Subcutaneous abdominal adipose tissue (tissue), 5 donors: ENCODE data around the gene SERAC1.

Experiments
- H3K27ac ChIP-seq: one replicate; pipeline ENCODE4 v1.7.0; 2013; ENCODE audit warnings: low read depth, mild to moderate bottlenecking, inconsistent platforms, low read length, moderate library complexity
- H3K27me3 ChIP-seq, 5 donors: one replicate each; pipeline ENCODE4 v1.7.0; 2013; ENCODE audit warnings: low read length in 5 of 5, inconsistent platforms in 1 of 5; ENCODE audit not compliant: control insufficient read depth in 5 of 5, insufficient read depth in 4 of 5
- H3K36me3 ChIP-seq, 5 donors: one replicate each; pipeline ENCODE4 v1.7.0; 2013; ENCODE audit warnings: low read length in 5 of 5; ENCODE audit not compliant: control insufficient read depth in 5 of 5, insufficient read depth in 5 of 5
- H3K4me1 ChIP-seq, 5 donors: one replicate each; pipeline ENCODE4 v1.7.0; 2013; ENCODE audit warnings: low read length in 5 of 5, mild to moderate bottlenecking in 3 of 5, moderate library complexity in 1 of 5; ENCODE audit not compliant: control insufficient read depth in 5 of 5, insufficient read depth in 5 of 5
- H3K4me3 ChIP-seq, 5 donors: one replicate each; pipeline ENCODE4 v1.7.0; 2013; ENCODE audit warnings: low read length in 5 of 5, low read depth in 1 of 5
- H3K9ac ChIP-seq, 5 donors: one replicate each; pipeline ENCODE4 v1.7.0; 2013; ENCODE audit warnings: low read length in 5 of 5, mild to moderate bottlenecking in 4 of 5, moderate library complexity in 3 of 5
- H3K9me3 ChIP-seq, 5 donors: one replicate each; pipeline ENCODE4 v1.7.0; 2013; ENCODE audit warnings: low read length in 5 of 5; ENCODE audit not compliant: control insufficient read depth in 5 of 5
- donor health status: healthy.
- donor health status: healthy.
- donor health status: healthy.
- donor health status: healthy.
- donor health status: healthy.

SERAC1 gene

GRCh38 chr6:158083455-158084325 is 84.4 kb downstream of the SERAC1 start:
- Histone ChIP-seq H3K9ac (no peak overlapping the region), H3K36me3 (peaks cover 0 to 21% (median 10%) of the 10 kb centered on the region in 5 donors), H3K4me3 (no peak overlapping the region), H3K27ac (no peak overlapping the region), H3K27me3 (no peaks in the 10 kb centered on the region), H3K9me3 (no peaks in the 10 kb centered on the region), H3K4me1 (no peaks in the 10 kb centered on the region)

GRCh38 chr6:158081657-158081935 is 86.5 kb downstream of the SERAC1 start:
- Histone ChIP-seq H3K4me3 (no peak overlapping the region), H3K36me3 (peaks cover 0 to 21% (median 14%) of the 10 kb centered on the region in 5 donors), H3K27me3 (no peaks in the 10 kb centered on the region)

GRCh38 chr6:158080849-158081656 is 87.0 kb downstream of the SERAC1 start:
- H3K4me1 ChIP-seq = no peaks in the 10 kb centered on the region
- H3K4me3 ChIP-seq = no peak overlapping the region
- H3K27ac ChIP-seq = no peak overlapping the region
- H3K9ac ChIP-seq = no peak overlapping the region
- no peaks in the 10 kb centered on the region for H3K9me3 ChIP-seq
- no peaks in the 10 kb centered on the region for H3K27me3 ChIP-seq
- peaks cover 0 to 21% (median 14%) of the 10 kb centered on the region in 5 donors for H3K36me3 ChIP-seq

More at GRCh38 chr6:158081657-158081935, 86.5 kb downstream of the SERAC1 start:
- Histone ChIP-seq H3K4me1 (no peaks in the 10 kb centered on the region), H3K27ac (no peak overlapping the region), H3K9ac (no peak overlapping the region), H3K9me3 (no peaks in the 10 kb centered on the region)

GRCh38 chr6:158078320-158078719 is 89.7 kb downstream of the SERAC1 start:
- no peak overlapping the region for H3K27ac ChIP-seq
- H3K27me3 ChIP-seq = peaks cover 0 to 3% (median 0%) of the 10 kb centered on the region in 5 donors
- no peak overlapping the region for H3K4me3 ChIP-seq
- H3K4me1 ChIP-seq = no peaks in the 10 kb centered on the region
- H3K9ac ChIP-seq = no peak overlapping the region
- H3K9me3 ChIP-seq = no peaks in the 10 kb centered on the region
- H3K36me3 ChIP-seq = peaks cover 0 to 8% (median 6%) of the 10 kb centered on the region in 5 donors

GRCh38 chr6:158077676-158078075 is 90.4 kb downstream of the SERAC1 start:
- peaks cover 0 to 8% (median 5%) of the 10 kb centered on the region in 5 donors for H3K36me3 ChIP-seq
- H3K27ac ChIP-seq = no peak overlapping the region
- H3K9me3 ChIP-seq = no peaks in the 10 kb centered on the region
- no peaks in the 10 kb centered on the region for H3K4me1 ChIP-seq
- H3K27me3 ChIP-seq = peaks cover 0 to 3% (median 0%) of the 10 kb centered on the region in 5 donors
- H3K4me3 ChIP-seq = no peak overlapping the region
- no peak overlapping the region for H3K9ac ChIP-seq

- Histone ChIP-seq H3K27ac (no peak overlapping the region), H3K36me3 (peaks cover 0 to 8% (median 5%) of the 10 kb centered on the region in 5 donors), H3K9ac (no peak overlapping the region), H3K4me1 (peaks cover 0 to 3% (median 0%) of the 10 kb centered on the region in 5 donors), H3K9me3 (no peaks in the 10 kb centered on the region), H3K4me3 (no peak overlapping the region), H3K27me3 (peaks cover 0 to 3% (median 0%) of the 10 kb centered on the region in 5 donors)
These were observed 91.5 kb downstream of the SERAC1 start for GRCh38 chr6:158076548-158076947.

GRCh38 chr6:158073776-158074175 is 94.3 kb downstream of the SERAC1 start:
- Histone ChIP-seq H3K9me3 (no peaks in the 10 kb centered on the region), H3K9ac (no peak overlapping the region), H3K27ac (no peak overlapping the region), H3K4me1 (peaks cover 0 to 8% (median 0%) of the 10 kb centered on the region in 5 donors), H3K27me3 (peaks cover 0 to 3% (median 0%) of the 10 kb centered on the region in 5 donors), H3K36me3 (peaks cover 0 to 12% (median 4%) of the 10 kb centered on the region in 5 donors), H3K4me3 (no peak overlapping the region)

GRCh38 chr6:158072083-158072721 is 95.9 kb downstream of the SERAC1 start:
- Histone ChIP-seq H3K9me3 (no peaks in the 10 kb centered on the region), H3K27me3 (peaks cover 0 to 3% (median 0%) of the 10 kb centered on the region in 5 donors), H3K4me1 (peaks cover 0 to 8% (median 0%) of the 10 kb centered on the region in 5 donors), H3K27ac (no peak overlapping the region), H3K9ac (no peak overlapping the region), H3K36me3 (peaks cover 0 to 9% (median 0%) of the 10 kb centered on the region in 5 donors), H3K4me3 (no peak overlapping the region)

- Histone ChIP-seq H3K9ac (no peak overlapping the region), H3K27me3 (peaks cover 0 to 3% (median 0%) of the 10 kb centered on the region in 5 donors), H3K27ac (no peak overlapping the region), H3K4me3 (no peak overlapping the region), H3K36me3 (peaks cover 0 to 9% (median 0%) of the 10 kb centered on the region in 5 donors), H3K4me1 (peaks cover 0 to 8% (median 0%) of the 10 kb centered on the region in 5 donors), H3K9me3 (no peaks in the 10 kb centered on the region)
These were observed 96.7 kb downstream of the SERAC1 start for GRCh38 chr6:158071121-158072082.
